PC-3 (cell line): ENCODE results near the gene RAD54L2. TPM values are rescaled to one million over a fixed set of nuclear protein-coding genes. Genes with fewer than 3 reads are reported as not detected.
"Not testable (repeated sequence)": the region's sequence is repeated elsewhere in the genome, so short reads cannot be mapped to it uniquely, and the experiment has no call there.

Experiments used
- ATAC-seq: fragments of 200-7000 bp; cut with Tn5 transposase; 2 replicates; pipeline ENCODE4 v1.9.1; 2020; ENCODE audit warnings: mild to moderate bottlenecking, moderate library complexity
- BruUV-seq: library from RNA; stranded (reverse); fragments of 400-500 nt; replicated peaks from 2 replicates; lab custom pipeline; 2021; lab: Mats Ljungman, UMichigan
- CTCF ChIA-PET: fragments of 300-600 bp; sonication (Branson Sonifier 250); formaldehyde crosslinking; loops from one replicate; lab custom pipeline; 2022; ENCODE audit warnings: antibody characterized with exemption; lab: Charles Lee
- POLR2A ChIA-PET: fragments of 300-600 bp; sonication (Branson Sonifier 250); formaldehyde crosslinking; loops from one replicate; lab custom pipeline; 2022; ENCODE audit warnings: antibody characterized with exemption; ENCODE audit not compliant: unreplicated experiment; lab: Charles Lee
- DNase-seq: peaks from one replicate; pipeline ENCODE4 v3.0.0-alpha.2; 2015
- H2AFZ ChIP-seq: fragments of 300-600 bp; sonication (generic); 2 replicates; pipeline ENCODE4 v1.6.0; 2016; ENCODE audit warnings: antibody characterized with exemption, low read length
- H3F3A ChIP-seq: fragments of 300-600 bp; sonication (generic); one replicate; pipeline ENCODE4 v1.6.0; 2017; ENCODE audit warnings: antibody characterized with exemption, low read length, control low read depth, mild to moderate bottlenecking; ENCODE audit not compliant: unreplicated experiment
- H3K27ac ChIP-seq: fragments of 300-600 bp; sonication (generic); 2 replicates; pipeline ENCODE4 v1.5.1; 2016; ENCODE audit warnings: mild to moderate bottlenecking, low read length
- H3K27me3 ChIP-seq: fragments of 300-600 bp; sonication (generic); 2 replicates; pipeline ENCODE4 v1.6.1; 2016; ENCODE audit warnings: low read length, mixed read lengths
- H3K36me3 ChIP-seq: fragments of 300-600 bp; sonication (generic); 2 replicates; pipeline ENCODE4 v1.6.1; 2016; ENCODE audit warnings: low read depth, mixed run types, low read length, mixed read lengths
- H3K4me1 ChIP-seq: fragments of 300-600 bp; sonication (generic); 2 replicates; pipeline ENCODE4 v1.5.1; 2016; ENCODE audit warnings: low read length; ENCODE audit not compliant: insufficient read depth
- H3K4me2 ChIP-seq: fragments of 300-600 bp; sonication (generic); 2 replicates; pipeline ENCODE4 v1.6.0; 2016; ENCODE audit warnings: low read length
- H3K4me3 ChIP-seq: fragments of 300-600 bp; sonication (generic); 2 replicates; pipeline ENCODE4 v1.5.1; 2016; ENCODE audit warnings: mild to moderate bottlenecking, low read length, mixed read lengths
- H3K79me2 ChIP-seq: fragments of 300-600 bp; sonication (generic); 2 replicates; pipeline ENCODE4 v1.6.1; 2017; ENCODE audit warnings: low read length, mixed read lengths
- H3K9ac ChIP-seq: fragments of 300-600 bp; sonication (generic); 2 replicates; pipeline ENCODE4 v1.6.0; 2016; ENCODE audit warnings: mild to moderate bottlenecking, low read length
- H3K9me2 ChIP-seq: fragments of 300-600 bp; sonication (generic); replicated peaks from 2 replicates; pipeline ENCODE4 v1.6.1; 2016; ENCODE audit warnings: mixed run types, low read length, mixed read lengths
- H3K9me3 ChIP-seq: fragments of 300-600 bp; sonication (generic); 2 replicates; pipeline ENCODE4 v1.6.1; 2016; ENCODE audit warnings: low read length, mixed read lengths
- H4K20me1 ChIP-seq: fragments of 300-600 bp; sonication (generic); 2 replicates; pipeline ENCODE4 v1.6.1; 2016; ENCODE audit warnings: low read length, mixed read lengths
- CTCF ChIP-seq: fragments of 300-600 bp; sonication (generic); conservative IDR thresholded peaks from 2 replicates; pipeline ENCODE4 v1.5.1; 2017; ENCODE audit warnings: antibody characterized with exemption, low read depth, mild to moderate bottlenecking, low read length
- EZH2 ChIP-seq: fragments of 300-600 bp; sonication (generic); IDR thresholded peaks from one replicate; pipeline ENCODE4 v1.6.1; 2017; ENCODE audit warnings: antibody characterized with exemption, mild to moderate bottlenecking, low read length; ENCODE audit not compliant: unreplicated experiment
- EZH2phosphoT487 ChIP-seq: fragments of 300-600 bp; sonication (generic); IDR thresholded peaks from 2 replicates; pipeline ENCODE4 v1.6.1; 2018; ENCODE audit warnings: mild to moderate bottlenecking, antibody characterized with exemption, low read length, borderline replicate concordance
- intact Hi-C: fragments of 100-400 bp; cut with micrococcal nuclease; formaldehyde crosslinking; loops from 2 replicates; pipeline ENCODE4 v1.9.0; 2023
- total RNA-seq: library from RNA; depleted of rRNA; stranded (reverse); fragments of >200 nt; gene quantifications from 2 replicates; pipeline ENCODE4 v1.2.3, GENCODE V29; 2014

RAD54L2 gene
- total RNA-seq, 1 experiment from 2014 or later = 17.7 TPM

- ChIA-PET POLR2A (interaction anchor here (0.6 to 1.2 kb wide), 3 partner anchors 38 to 202 kb away, joined by 3 to 42 read pairs (median 6); partner anchors contain the start of gene DCAF1), CTCF (interaction anchor here (0.8 kb wide), 1 partner anchor 36 kb away, joined by 3 read pairs; no protein-coding TSS in a partner anchor)
- Histone ChIP-seq H3K36me3 (peaks cover 4% of the 10 kb centered on the region; the same call in 1 of the 2 replicates), H3F3A (no peaks in the 10 kb centered on the region), H3K9me2 (no peaks in the 10 kb centered on the region), H2AFZ (peak overlapping the region; percentile 99), H3K4me2 (peak overlapping the region; percentile 96), H4K20me1 (peaks cover 6% of the 10 kb centered on the region; the same call in 1 of the 2 replicates), H3K4me1 (peaks cover 14% of the 10 kb centered on the region), H3K4me3 (peak overlapping the region; percentile 85), H3K79me2 (peaks cover 43% of the 10 kb centered on the region), H3K9me3 (no peaks in the 10 kb centered on the region), H3K27ac (no peak overlapping the region), H3K9ac (peak overlapping the region; percentile 97), H3K27me3 (no peaks in the 10 kb centered on the region)
- intact Hi-C loops = loop anchor here (1.0 kb wide), 1 partner anchor 36 kb away; no protein-coding TSS in a partner anchor
- ATAC-seq = peak; percentile 8
- TSS peak; percentile 85 for BruUV-seq
- peak; percentile 4 for DNase-seq
- no peak for TF ChIP-seq EZH2
- TF ChIP-seq CTCF = no peak
Observed at GRCh38 chr3:51538115-51538458, 432 bp upstream of the RAD54L2 start.

- Histone ChIP-seq H3K9me3 (no peaks in the 10 kb centered on the region), H3K36me3 (peaks cover 10% of the 10 kb centered on the region), H3K4me3 (peak overlapping the region; percentile 85), H3K9ac (peak overlapping the region; percentile 97), H3K27ac (peak overlapping the region; percentile 19; the same call in 1 of the 2 replicates), H3K4me2 (peak overlapping the region; percentile 96), H3K9me2 (no peaks in the 10 kb centered on the region), H2AFZ (peak overlapping the region; percentile 99), H3K4me1 (peaks cover 14% of the 10 kb centered on the region), H4K20me1 (peaks cover 6% of the 10 kb centered on the region; the same call in 1 of the 2 replicates), H3K27me3 (no peaks in the 10 kb centered on the region), H3F3A (no peaks in the 10 kb centered on the region), H3K79me2 (peaks cover 48% of the 10 kb centered on the region)
- POLR2A ChIA-PET = interaction anchor here (0.6 to 1.0 kb wide), 2 partner anchors 54 to 1446 kb away, joined by 3 to 5 read pairs; no protein-coding TSS in a partner anchor
- TF ChIP-seq EZH2 (no peak), CTCF (no peak), EZH2phosphoT487 (no peak)
- ATAC-seq (peak; percentile 61), DNase-seq (peak; percentile 50)
- no TSS peak for BruUV-seq
- intact Hi-C loops = no loop called here
- CTCF ChIA-PET = interaction anchor here (1.0 to 1.1 kb wide), 2 partner anchors 130 to 143 kb away, joined by 3 to 4 read pairs; no protein-coding TSS in a partner anchor
Observed at GRCh38 chr3:51539291-51539941, 897 bp downstream of the RAD54L2 start.

- H2AFZ ChIP-seq, H3F3A ChIP-seq, intact Hi-C loops, CTCF ChIA-PET, H3K9ac ChIP-seq, H3K4me3 ChIP-seq, H3K27me3 ChIP-seq, H4K20me1 ChIP-seq, BruUV-seq, H3K9me3 ChIP-seq, H3K9me2 ChIP-seq, H3K27ac ChIP-seq, POLR2A ChIA-PET, ATAC-seq, DNase-seq, H3K4me2 ChIP-seq: not testable (repeated sequence)
- Histone ChIP-seq H3K4me1 (peaks cover 12% of the 10 kb centered on the region), H3K36me3 (peaks cover 11% of the 10 kb centered on the region), H3K79me2 (peaks cover 63% of the 10 kb centered on the region)
Observed at GRCh38 chr3:51542596-51542995, 4.1 kb downstream of the RAD54L2 start.
